ENCODE measurements around the gene ATP2B2.
"Not testable (repeated sequence)": the region's sequence is repeated elsewhere in the genome, so short reads cannot be mapped to it uniquely, and the experiment has no call there.

Gene ATP2B2

GRCh38 chr3:10300087-10300486, 205.3 kb downstream of the ATP2B2 start:
- no peak overlapping the region for H3K27ac ChIP-seq (ENCODE audit: low read depth, low read length)
- H3K36me3 ChIP-seq (ENCODE audit: insufficient read depth, low read length): peaks cover 62% of the 10 kb centered on the region
- H3K27me3 ChIP-seq (ENCODE audit: control insufficient read depth in 1 of 2, insufficient read depth in 2 of 2, low read length in 2 of 2): no peaks in the 10 kb centered on the region
- H3K9ac ChIP-seq (ENCODE audit: low read length): no peak overlapping the region
- H3K9me3 ChIP-seq (ENCODE audit: low read length): no peaks in the 10 kb centered on the region
- H3K4me3 ChIP-seq (ENCODE audit: low read depth in 1 of 2, low read length in 2 of 2): no peak overlapping the region
- no peaks in the 10 kb centered on the region for H3K4me1 ChIP-seq (ENCODE audit: insufficient read depth, low read length)

GRCh38 chr3:10299679-10300078, 205.7 kb downstream of the ATP2B2 start:
- H3K27me3 ChIP-seq (ENCODE audit: control insufficient read depth in 1 of 2, insufficient read depth in 2 of 2, low read length in 2 of 2): no peaks in the 10 kb centered on the region
- H3K4me1 ChIP-seq (ENCODE audit: insufficient read depth, low read length): no peaks in the 10 kb centered on the region
- no peaks in the 10 kb centered on the region for H3K9me3 ChIP-seq (ENCODE audit: low read length)
- peaks cover 58% of the 10 kb centered on the region for H3K36me3 ChIP-seq (ENCODE audit: insufficient read depth, low read length)
- no peak overlapping the region for H3K27ac ChIP-seq (ENCODE audit: low read depth, low read length)
- H3K4me3 ChIP-seq (ENCODE audit: low read depth in 1 of 2, low read length in 2 of 2): no peak overlapping the region
- H3K9ac ChIP-seq (ENCODE audit: low read length): no peak overlapping the region

- H3K9ac ChIP-seq (ENCODE audit: low read length): no peak overlapping the region
- H3K36me3 ChIP-seq (ENCODE audit: insufficient read depth, low read length): peaks cover 53% of the 10 kb centered on the region
- no peak overlapping the region for H3K27ac ChIP-seq (ENCODE audit: low read depth, low read length)
- H3K4me3 ChIP-seq (ENCODE audit: low read depth in 1 of 2, low read length in 2 of 2): no peak overlapping the region
- no peaks in the 10 kb centered on the region for H3K27me3 ChIP-seq (ENCODE audit: control insufficient read depth in 1 of 2, insufficient read depth in 2 of 2, low read length in 2 of 2)
- no peaks in the 10 kb centered on the region for H3K4me1 ChIP-seq (ENCODE audit: insufficient read depth, low read length)
- no peaks in the 10 kb centered on the region for H3K9me3 ChIP-seq (ENCODE audit: low read length)
These were observed 206.2 kb downstream of the ATP2B2 start for GRCh38 chr3:10299175-10299574.

- H3K9me3 ChIP-seq (ENCODE audit: low read length); H3K27ac ChIP-seq (ENCODE audit: low read depth, low read length); H3K4me1 ChIP-seq (ENCODE audit: insufficient read depth, low read length); H3K4me3 ChIP-seq (ENCODE audit: low read depth in 1 of 2, low read length in 2 of 2); H3K27me3 ChIP-seq (ENCODE audit: control insufficient read depth in 1 of 2, insufficient read depth in 2 of 2, low read length in 2 of 2); H3K9ac ChIP-seq (ENCODE audit: low read length): not testable (repeated sequence)
- peaks cover 43% of the 10 kb centered on the region for H3K36me3 ChIP-seq (ENCODE audit: insufficient read depth, low read length)
These were observed 207.3 kb downstream of the ATP2B2 start for GRCh38 chr3:10298064-10298463.

GRCh38 chr3:10294030-10294586, 211.3 kb downstream of the ATP2B2 start:
- no peaks in the 10 kb centered on the region for H3K27me3 ChIP-seq (ENCODE audit: control insufficient read depth in 1 of 2, insufficient read depth in 2 of 2, low read length in 2 of 2)
- no peaks in the 10 kb centered on the region for H3K4me1 ChIP-seq (ENCODE audit: insufficient read depth, low read length)
- H3K9ac ChIP-seq (ENCODE audit: low read length): no peak overlapping the region
- no peaks in the 10 kb centered on the region for H3K9me3 ChIP-seq (ENCODE audit: low read length)
- H3K36me3 ChIP-seq (ENCODE audit: insufficient read depth, low read length): peaks cover 15% of the 10 kb centered on the region
- H3K27ac ChIP-seq (ENCODE audit: low read depth, low read length): no peak overlapping the region
- H3K4me3 ChIP-seq (ENCODE audit: low read depth in 1 of 2, low read length in 2 of 2): no peak overlapping the region

- no peaks in the 10 kb centered on the region for H3K4me1 ChIP-seq (ENCODE audit: insufficient read depth, low read length)
- H3K27me3 ChIP-seq (ENCODE audit: control insufficient read depth in 1 of 2, insufficient read depth in 2 of 2, low read length in 2 of 2): no peaks in the 10 kb centered on the region
- H3K9me3 ChIP-seq (ENCODE audit: low read length): no peaks in the 10 kb centered on the region
- H3K27ac ChIP-seq (ENCODE audit: low read depth, low read length): no peak within 1 kb of the TSS
- no peak within 1 kb of the TSS for H3K9ac ChIP-seq (ENCODE audit: low read length)
- H3K4me3 ChIP-seq (ENCODE audit: low read depth in 1 of 2, low read length in 2 of 2): no peak within 1 kb of the TSS
- peaks cover 14% of the 10 kb centered on the region for H3K36me3 ChIP-seq (ENCODE audit: insufficient read depth, low read length)
These were observed 212.6 kb downstream of the ATP2B2 start, which contains the start of gene GHRL for GRCh38 chr3:10292505-10293419. Gene GHRL (minus strand): TSS chr3:10292947. CDS start chr3:10290180, 2,767 bp downstream.

GRCh38 chr3:10291641-10292040, 213.7 kb downstream of the ATP2B2 start:
- Histone ChIP-seq H3K36me3 (ENCODE audit: insufficient read depth, low read length) (peaks cover 23% of the 10 kb centered on the region), H3K27ac (ENCODE audit: low read depth, low read length) (no peak overlapping the region), H3K9me3 (ENCODE audit: low read length) (no peaks in the 10 kb centered on the region), H3K4me1 (ENCODE audit: insufficient read depth, low read length) (no peaks in the 10 kb centered on the region), H3K27me3 (ENCODE audit: control insufficient read depth in 1 of 2, insufficient read depth in 2 of 2, low read length in 2 of 2) (no peaks in the 10 kb centered on the region), H3K4me3 (ENCODE audit: low read depth in 1 of 2, low read length in 2 of 2) (no peak overlapping the region), H3K9ac (ENCODE audit: low read length) (no peak overlapping the region)

- Histone ChIP-seq H3K27me3 (ENCODE audit: control insufficient read depth in 1 of 2, insufficient read depth in 2 of 2, low read length in 2 of 2) (no peaks in the 10 kb centered on the region), H3K9me3 (ENCODE audit: low read length) (no peaks in the 10 kb centered on the region), H3K27ac (ENCODE audit: low read depth, low read length) (no peak overlapping the region), H3K4me3 (ENCODE audit: low read depth in 1 of 2, low read length in 2 of 2) (no peak overlapping the region), H3K9ac (ENCODE audit: low read length) (no peak overlapping the region), H3K36me3 (ENCODE audit: insufficient read depth, low read length) (peaks cover 29% of the 10 kb centered on the region), H3K4me1 (ENCODE audit: insufficient read depth, low read length) (no peaks in the 10 kb centered on the region)
These were observed 214.8 kb downstream of the ATP2B2 start for GRCh38 chr3:10290481-10291176.

GRCh38 chr3:10289787-10290355, 215.5 kb downstream of the ATP2B2 start:
- Histone ChIP-seq H3K27ac (ENCODE audit: low read depth, low read length) (no peak overlapping the region), H3K36me3 (ENCODE audit: insufficient read depth, low read length) (peaks cover 30% of the 10 kb centered on the region), H3K9me3 (ENCODE audit: low read length) (no peaks in the 10 kb centered on the region), H3K27me3 (ENCODE audit: control insufficient read depth in 1 of 2, insufficient read depth in 2 of 2, low read length in 2 of 2) (no peaks in the 10 kb centered on the region), H3K4me3 (ENCODE audit: low read depth in 1 of 2, low read length in 2 of 2) (no peak overlapping the region), H3K9ac (ENCODE audit: low read length) (no peak overlapping the region), H3K4me1 (ENCODE audit: insufficient read depth, low read length) (no peaks in the 10 kb centered on the region)

- no peak overlapping the region for H3K27ac ChIP-seq (ENCODE audit: low read depth, low read length)
- no peaks in the 10 kb centered on the region for H3K9me3 ChIP-seq (ENCODE audit: low read length)
- H3K36me3 ChIP-seq (ENCODE audit: insufficient read depth, low read length): peaks cover 30% of the 10 kb centered on the region
- no peaks in the 10 kb centered on the region for H3K27me3 ChIP-seq (ENCODE audit: control insufficient read depth in 1 of 2, insufficient read depth in 2 of 2, low read length in 2 of 2)
- no peaks in the 10 kb centered on the region for H3K4me1 ChIP-seq (ENCODE audit: insufficient read depth, low read length)
- no peak overlapping the region for H3K4me3 ChIP-seq (ENCODE audit: low read depth in 1 of 2, low read length in 2 of 2)
- no peak overlapping the region for H3K9ac ChIP-seq (ENCODE audit: low read length)
These were observed 216.3 kb downstream of the ATP2B2 start for GRCh38 chr3:10289077-10289476.

GRCh38 chr3:10288575-10288960, 216.8 kb downstream of the ATP2B2 start:
- Histone ChIP-seq H3K9ac (ENCODE audit: low read length) (no peak overlapping the region), H3K9me3 (ENCODE audit: low read length) (no peaks in the 10 kb centered on the region), H3K36me3 (ENCODE audit: insufficient read depth, low read length) (peaks cover 32% of the 10 kb centered on the region)

More at GRCh38 chr3:10288575-10288960, 216.8 kb downstream of the ATP2B2 start:
- H3K27me3 ChIP-seq (ENCODE audit: control insufficient read depth in 1 of 2, insufficient read depth in 2 of 2, low read length in 2 of 2): no peaks in the 10 kb centered on the region
- H3K4me1 ChIP-seq (ENCODE audit: insufficient read depth, low read length): no peaks in the 10 kb centered on the region
- no peak overlapping the region for H3K4me3 ChIP-seq (ENCODE audit: low read depth in 1 of 2, low read length in 2 of 2)
- no peak overlapping the region for H3K27ac ChIP-seq (ENCODE audit: low read depth, low read length)
